WTC11 (cell line): ENCODE measurements around the gene CCBE1. TPM values are rescaled to one million over a fixed set of nuclear protein-coding genes. Genes with fewer than 3 reads are reported as not detected.

Experiments
- ATAC-seq: fragments of 200-7000 bp; cut with Tn5 transposase; 2 replicates; pipeline ENCODE4 v1.10.0; 2021; ENCODE audit warnings: mild to moderate bottlenecking, moderate library complexity
- CTCF ChIA-PET: fragments of 300-600 bp; sonication (Branson Sonifier 250); formaldehyde crosslinking; loops from one replicate; lab custom pipeline; 2021; ENCODE audit warnings: antibody characterized with exemption; lab: Charles Lee
- POLR2A ChIA-PET: fragments of 350-600 bp; sonication (Branson Sonifier 250); formaldehyde crosslinking; loops from one replicate; lab custom pipeline; 2021; ENCODE audit warnings: antibody characterized with exemption; lab: Charles Lee
- DNase-seq: peaks from one replicate; pipeline ENCODE4 v3.0.0; 2021; ENCODE audit warnings: low spot score
- H3K27ac Mint-ChIP-seq: 2 replicates; pipeline ENCODE4 v1.8.0; 2021; ENCODE audit warnings: mixed read lengths
- H3K27me3 Mint-ChIP-seq: 2 replicates; pipeline ENCODE4 v1.8.0; 2021; ENCODE audit warnings: low read depth, mild to moderate bottlenecking, moderate library complexity, mixed read lengths
- H3K36me3 Mint-ChIP-seq: 2 replicates; pipeline ENCODE4 v1.8.0; 2021; ENCODE audit warnings: mixed read lengths
- H3K4me1 Mint-ChIP-seq: 2 replicates; pipeline ENCODE4 v1.8.0; 2022; ENCODE audit warnings: mixed read lengths
- H3K4me3 Mint-ChIP-seq: 2 replicates; pipeline ENCODE4 v1.8.0; 2021; ENCODE audit warnings: mild to moderate bottlenecking, moderate library complexity, mixed read lengths
- H3K9me3 Mint-ChIP-seq: 2 replicates; pipeline ENCODE4 v1.8.0; 2021; ENCODE audit warnings: mixed read lengths
- AR ChIP-seq: fragments of 250-450 bp; sonication (Bioruptor Pico); IDR thresholded peaks from 2 replicates; pipeline ENCODE4 v1.9.0; 2021; ENCODE audit warnings: mild to moderate bottlenecking
- ATF3 ChIP-seq: sonication (generic); formaldehyde crosslinking; conservative IDR thresholded peaks from 2 replicates; pipeline ENCODE4 v1.8.1; 2022; ENCODE audit warnings: mild to moderate bottlenecking, missing genetic modification reagents
- CREM ChIP-seq: sonication (generic); formaldehyde crosslinking; IDR thresholded peaks from 2 replicates; pipeline ENCODE4 v1.8.1; 2022; ENCODE audit warnings: mild to moderate bottlenecking, missing genetic modification reagents, moderate library complexity
- CTCF ChIP-seq: fragments of 200-600 bp; IDR thresholded peaks from 2 replicates; pipeline ENCODE4 v1.8.0; 2022; ENCODE audit warnings: antibody characterized with exemption
- EMX1 ChIP-seq: fragments of 250-450 bp; sonication (Bioruptor Pico); IDR thresholded peaks from 2 replicates; pipeline ENCODE4 v1.8.0; 2021; ENCODE audit warnings: mild to moderate bottlenecking
- GRHL2 ChIP-seq: fragments of 250-450 bp; sonication (Bioruptor Pico); IDR thresholded peaks from 2 replicates; pipeline ENCODE4 v1.8.0; 2022; ENCODE audit warnings: mild to moderate bottlenecking, moderate library complexity; ENCODE audit not compliant: insufficient replicate concordance, severe bottlenecking
- GTF2I ChIP-seq: fragments of 250-450 bp; sonication (Bioruptor Pico); conservative IDR thresholded peaks from 2 replicates; pipeline ENCODE4 v1.4.0; 2021; ENCODE audit warnings: mild to moderate bottlenecking
- HMGA2 ChIP-seq: fragments of 250-450 bp; sonication (Bioruptor Pico); IDR thresholded peaks from 2 replicates; pipeline ENCODE4 v1.4.0; 2021; ENCODE audit warnings: mild to moderate bottlenecking, moderate library complexity
- IRF2 ChIP-seq: sonication (generic); formaldehyde crosslinking; IDR thresholded peaks from 2 replicates; pipeline ENCODE4 v1.8.0; 2022; ENCODE audit warnings: low read depth, missing genetic modification reagents, borderline replicate concordance
- KAT7 ChIP-seq: sonication (generic); formaldehyde crosslinking; IDR thresholded peaks from 2 replicates; pipeline ENCODE4 v1.8.1; 2023; ENCODE audit warnings: missing genetic modification reagents, mild to moderate bottlenecking, borderline replicate concordance
- MAX ChIP-seq: sonication (generic); formaldehyde crosslinking; IDR thresholded peaks from 2 replicates; pipeline ENCODE4 v1.8.0; 2022; ENCODE audit warnings: mild to moderate bottlenecking, missing genetic modification reagents
- NFATC4 ChIP-seq: fragments of 250-450 bp; sonication (Bioruptor Pico); IDR thresholded peaks from 2 replicates; pipeline ENCODE4 v1.9.0; 2021; ENCODE audit warnings: mild to moderate bottlenecking
- NFYB ChIP-seq: sonication (generic); formaldehyde crosslinking; conservative IDR thresholded peaks from 2 replicates; pipeline ENCODE4 v1.8.0; 2022; ENCODE audit warnings: low read depth, missing genetic modification reagents
- PREB ChIP-seq: sonication (generic); formaldehyde crosslinking; IDR thresholded peaks from 2 replicates; pipeline ENCODE4 v1.8.1; 2022; ENCODE audit warnings: mild to moderate bottlenecking, missing genetic modification reagents, moderate library complexity, borderline replicate concordance
- RORB ChIP-seq: fragments of 250-450 bp; sonication (Bioruptor Pico); IDR thresholded peaks from 2 replicates; pipeline ENCODE4 v1.9.0; 2021; ENCODE audit warnings: mild to moderate bottlenecking
- SMAD4 ChIP-seq: sonication (generic); formaldehyde crosslinking; IDR thresholded peaks from 2 replicates; pipeline ENCODE4 v1.8.0; 2022; ENCODE audit warnings: mild to moderate bottlenecking, missing genetic modification reagents
- SP1 ChIP-seq: sonication (generic); formaldehyde crosslinking; conservative IDR thresholded peaks from 2 replicates; pipeline ENCODE4 v1.8.1; 2022; ENCODE audit warnings: missing genetic modification reagents
- TEAD4 ChIP-seq: sonication (generic); formaldehyde crosslinking; IDR thresholded peaks from 2 replicates; pipeline ENCODE4 v1.8.0; 2022; ENCODE audit warnings: mild to moderate bottlenecking, missing genetic modification reagents
- USF2 ChIP-seq: sonication (generic); formaldehyde crosslinking; IDR thresholded peaks from 2 replicates; pipeline ENCODE4 v1.8.1; 2023; ENCODE audit warnings: mild to moderate bottlenecking, missing genetic modification reagents, moderate library complexity
- ZNF138 ChIP-seq: sonication (generic); formaldehyde crosslinking; conservative IDR thresholded peaks from 2 replicates; pipeline ENCODE4 v1.8.1; 2022; ENCODE audit warnings: mild to moderate bottlenecking, moderate library complexity, missing genetic modification reagents
- ZNF263 ChIP-seq: sonication (generic); formaldehyde crosslinking; IDR thresholded peaks from 2 replicates; pipeline ENCODE4 v1.8.1; 2022; ENCODE audit warnings: low read depth, mild to moderate bottlenecking, moderate library complexity, missing genetic modification reagents
- ZNF425 ChIP-seq: fragments of 250-450 bp; sonication (Bioruptor Pico); conservative IDR thresholded peaks from 2 replicates; pipeline ENCODE4 v1.9.0; 2021; ENCODE audit warnings: mild to moderate bottlenecking
- ZNF512 ChIP-seq: sonication (generic); formaldehyde crosslinking; IDR thresholded peaks from 2 replicates; pipeline ENCODE4 v1.8.1; 2022; ENCODE audit warnings: missing genetic modification reagents, borderline replicate concordance
- ZSCAN18 ChIP-seq: fragments of 250-450 bp; sonication (Bioruptor Pico); IDR thresholded peaks from 2 replicates; pipeline ENCODE4 v2.1.2; 2022; ENCODE audit warnings: mild to moderate bottlenecking, moderate library complexity
- total RNA-seq: library from RNA; stranded (reverse); gene quantifications from 3 replicates; pipeline ENCODE4 v1.2.3, GENCODE V29; 2021

The CCBE1 gene
- total RNA-seq, 1 experiment from 2014 or later, result 9.7 TPM

- CTCF ChIA-PET, result no interaction called here
- DNase-seq, result no peak
- H3K9me3 Mint-ChIP-seq, result peaks cover 2% of the 10 kb centered on the region
- no peaks in the 10 kb centered on the region for H3K36me3 Mint-ChIP-seq
- H3K4me3 Mint-ChIP-seq, result no peak overlapping the region
- TF ChIP-seq SP1 (no peak), NFYB (CRISPR knock-in tag) (no peak), CREM (CRISPR knock-in tag) (no peak), GRHL2 (CRISPR knock-in tag) (no peak), ZNF512 (CRISPR knock-in tag) (no peak), TEAD4 (CRISPR knock-in tag) (no peak), HMGA2 (CRISPR knock-in tag) (no peak), EMX1 (CRISPR knock-in tag) (no peak), CTCF (no peak), KAT7 (no peak), IRF2 (no peak), PREB (CRISPR knock-in tag) (no peak), ATF3 (CRISPR knock-in tag) (no peak)
- TF ChIP-seq, all 79 proteins: peak for 0
- POLR2A ChIA-PET, result no interaction called here
- peaks cover 31% of the 10 kb centered on the region for H3K4me1 Mint-ChIP-seq
- H3K27me3 Mint-ChIP-seq, result 0 out of 2 replicates have a peak, but pooled peaks cover under 1% of the 10 kb centered on the region
- no peak overlapping the region for H3K27ac Mint-ChIP-seq
- no peak for ATAC-seq
Measured at GRCh38 chr18:59551902-59552635, 145.2 kb downstream of the CCBE1 start.

GRCh38 chr18:59550174-59550516 is 147.1 kb downstream of the CCBE1 start:
- H3K9me3 Mint-ChIP-seq, result no peaks in the 10 kb centered on the region
- peaks cover 15% of the 10 kb centered on the region for H3K4me1 Mint-ChIP-seq
- CTCF ChIA-PET, result interaction anchor here (0.7 kb wide), 1 partner anchor 80 kb away, joined by 3 read pairs; no protein-coding TSS in a partner anchor
- H3K36me3 Mint-ChIP-seq, result no peaks in the 10 kb centered on the region
- ATAC-seq (no peak), DNase-seq (no peak)
- POLR2A ChIA-PET, result interaction anchor here (0.7 kb wide), 1 partner anchor 8 kb away, joined by 7 read pairs; no protein-coding TSS in a partner anchor
- no peaks in the 10 kb centered on the region for H3K27me3 Mint-ChIP-seq
- no peak overlapping the region for H3K4me3 Mint-ChIP-seq
- H3K27ac Mint-ChIP-seq, result no peak overlapping the region
- no peak for TF ChIP-seq SMAD4
- no peak for TF ChIP-seq MAX (CRISPR knock-in tag)
- no peak for TF ChIP-seq NFATC4 (CRISPR knock-in tag)
- no peak for TF ChIP-seq GTF2I (CRISPR knock-in tag)
- TF ChIP-seq USF2 (CRISPR knock-in tag), result no peak
- no peak for TF ChIP-seq AR (CRISPR knock-in tag)
- TF ChIP-seq ZSCAN18, result no peak
- TF ChIP-seq ZNF263 (CRISPR knock-in tag), result no peak
- no peak for TF ChIP-seq ZNF138 (CRISPR knock-in tag)
- no peak for TF ChIP-seq ZNF425 (CRISPR knock-in tag)
- TF ChIP-seq RORB, result no peak
